AG04450 (cell line): ENCODE measurements around the gene DPYD. TPM values are rescaled to one million over a fixed set of nuclear protein-coding genes. Genes with fewer than 3 reads are reported as not detected.

ENCODE experiments used
- CTCF ChIA-PET: fragments of 300-600, 350-600 bp; formaldehyde crosslinking; extraction: SDS; loops from one replicate; lab custom pipeline; 2022; ENCODE audit warnings: antibody characterized with exemption, inconsistent platforms; lab: Charles Lee
- POLR2A ChIA-PET: fragments of 350-600 bp; formaldehyde crosslinking; extraction: SDS; loops from one replicate; lab custom pipeline; 2021; ENCODE audit warnings: antibody characterized with exemption, inconsistent platforms; lab: Yijun Ruan, JAX
- DNase-seq: peaks from one replicate; pipeline ENCODE4 v3.0.0-alpha.2; 2011; ENCODE audit warnings: low read depth, low spot score
- H3K27ac ChIP-seq: one replicate; pipeline ENCODE4 v1.5.1; 2012; ENCODE audit warnings: low read depth, low read length, control low read depth
- H3K27me3 ChIP-seq: one replicate; pipeline ENCODE4 v1.6.0; 2012; ENCODE audit warnings: low read length; ENCODE audit not compliant: control insufficient read depth, insufficient read depth
- H3K4me3 ChIP-seq: 2 replicates; pipeline ENCODE4 v1.5.1; 2011; ENCODE audit warnings: mild to moderate bottlenecking, low read depth, low read length, control low read depth
- H3K9me3 ChIP-seq: 2 replicates; pipeline ENCODE4 v1.5.1; 2012; ENCODE audit warnings: low read length; ENCODE audit not compliant: control insufficient read depth, insufficient read depth
- polyA plus RNA-seq: library from polyadenylated mRNA; depleted of rRNA; stranded (reverse); fragments of >200 nt; gene quantifications from 2 replicates; pipeline ENCODE4 v1.2.3, GENCODE V29; 2011
- TF ChIP-seq, protein P1 (sequence below): IDR thresholded peaks from 2 replicates; pipeline ENCODE4 v1.5.1; 2011; ENCODE audit warnings: low read depth, low read length, control low read depth, inconsistent platforms

Gene DPYD
- polyA plus RNA-seq, 1 experiment: 21.4 TPM

DNA sequence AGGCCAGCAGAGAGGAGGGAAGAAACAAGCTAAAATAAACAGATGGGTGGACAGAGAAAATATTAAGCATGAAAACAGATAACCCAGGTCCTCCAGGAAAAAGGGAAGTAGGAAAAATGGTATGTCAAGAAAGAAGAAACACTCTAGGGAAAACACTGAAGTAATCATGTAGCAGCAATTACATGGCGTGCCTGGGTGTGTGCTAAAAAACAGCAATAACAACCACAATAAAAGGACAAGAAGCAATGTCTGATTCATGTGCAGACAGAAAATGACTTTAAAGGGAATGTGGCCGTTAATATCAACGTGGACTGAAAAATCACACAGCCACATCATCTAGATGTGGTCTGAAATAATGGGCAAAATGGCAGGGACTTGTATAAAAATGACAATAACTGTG lies 829.6 kb downstream of the DPYD start:
- no peak overlapping the region for H3K4me3 ChIP-seq
- no peaks in the 10 kb centered on the region for H3K27me3 ChIP-seq
- no peak overlapping the region for H3K27ac ChIP-seq
- POLR2A ChIA-PET: no interaction called here
- no peaks in the 10 kb centered on the region for H3K9me3 ChIP-seq
- no peak for DNase-seq
- TF ChIP-seq, protein P1, sequence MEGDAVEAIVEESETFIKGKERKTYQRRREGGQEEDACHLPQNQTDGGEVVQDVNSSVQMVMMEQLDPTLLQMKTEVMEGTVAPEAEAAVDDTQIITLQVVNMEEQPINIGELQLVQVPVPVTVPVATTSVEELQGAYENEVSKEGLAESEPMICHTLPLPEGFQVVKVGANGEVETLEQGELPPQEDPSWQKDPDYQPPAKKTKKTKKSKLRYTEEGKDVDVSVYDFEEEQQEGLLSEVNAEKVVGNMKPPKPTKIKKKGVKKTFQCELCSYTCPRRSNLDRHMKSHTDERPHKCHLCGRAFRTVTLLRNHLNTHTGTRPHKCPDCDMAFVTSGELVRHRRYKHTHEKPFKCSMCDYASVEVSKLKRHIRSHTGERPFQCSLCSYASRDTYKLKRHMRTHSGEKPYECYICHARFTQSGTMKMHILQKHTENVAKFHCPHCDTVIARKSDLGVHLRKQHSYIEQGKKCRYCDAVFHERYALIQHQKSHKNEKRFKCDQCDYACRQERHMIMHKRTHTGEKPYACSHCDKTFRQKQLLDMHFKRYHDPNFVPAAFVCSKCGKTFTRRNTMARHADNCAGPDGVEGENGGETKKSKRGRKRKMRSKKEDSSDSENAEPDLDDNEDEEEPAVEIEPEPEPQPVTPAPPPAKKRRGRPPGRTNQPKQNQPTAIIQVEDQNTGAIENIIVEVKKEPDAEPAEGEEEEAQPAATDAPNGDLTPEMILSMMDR: no peak
- CTCF ChIA-PET: no interaction called here

DNA sequence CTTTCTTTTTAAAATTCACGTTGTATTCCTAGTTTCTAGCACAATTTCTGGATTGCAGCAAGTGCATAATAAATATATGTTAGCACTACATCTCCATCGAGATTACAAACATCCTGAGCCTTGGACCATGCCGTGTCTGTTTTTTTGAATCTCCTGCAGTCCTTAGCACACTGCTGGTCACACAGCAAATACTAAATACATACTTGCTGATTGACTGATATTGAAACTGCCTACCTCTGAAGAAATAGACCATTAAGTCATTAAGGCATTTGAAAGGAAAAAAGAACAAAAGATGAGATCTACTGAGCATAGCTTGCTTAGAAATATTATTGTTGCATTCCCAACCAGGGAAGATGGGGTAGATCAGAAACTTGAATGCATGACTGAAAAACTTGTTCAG lies 830.1 kb downstream of the DPYD start:
- TF ChIP-seq, protein P1: no peak
- Histone ChIP-seq H3K27ac (no peak overlapping the region), H3K4me3 (no peak overlapping the region), H3K9me3 (no peaks in the 10 kb centered on the region), H3K27me3 (no peaks in the 10 kb centered on the region)
- DNase-seq: no peak
- ChIA-PET POLR2A (no interaction called here), CTCF (no interaction called here)

DNA sequence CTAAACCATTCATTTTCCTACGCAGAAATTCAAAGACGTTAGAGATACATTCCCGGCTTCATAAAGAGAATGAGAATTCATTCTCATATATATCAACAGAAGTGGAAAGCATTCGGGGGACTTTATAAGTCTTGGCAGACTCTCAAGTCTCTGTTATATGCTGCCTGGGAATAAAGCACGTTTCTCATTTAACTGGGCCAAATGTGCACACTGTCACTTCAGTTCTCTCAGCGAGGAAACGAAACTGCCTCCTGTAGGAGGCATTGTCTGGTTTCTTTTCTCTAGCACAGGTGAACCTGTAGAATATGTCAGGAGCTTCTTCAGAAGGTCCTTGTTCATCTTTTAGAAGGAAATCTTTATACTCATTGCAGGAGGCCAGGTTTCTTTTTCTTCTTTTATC lies 831.7 kb downstream of the DPYD start:
- Histone ChIP-seq H3K27ac (no peak overlapping the region), H3K4me3 (no peak overlapping the region), H3K9me3 (no peaks in the 10 kb centered on the region), H3K27me3 (no peaks in the 10 kb centered on the region)
- POLR2A ChIA-PET: no interaction called here
- no peak for DNase-seq
- CTCF ChIA-PET: no interaction called here
- TF ChIP-seq, protein P1: no peak

DNA sequence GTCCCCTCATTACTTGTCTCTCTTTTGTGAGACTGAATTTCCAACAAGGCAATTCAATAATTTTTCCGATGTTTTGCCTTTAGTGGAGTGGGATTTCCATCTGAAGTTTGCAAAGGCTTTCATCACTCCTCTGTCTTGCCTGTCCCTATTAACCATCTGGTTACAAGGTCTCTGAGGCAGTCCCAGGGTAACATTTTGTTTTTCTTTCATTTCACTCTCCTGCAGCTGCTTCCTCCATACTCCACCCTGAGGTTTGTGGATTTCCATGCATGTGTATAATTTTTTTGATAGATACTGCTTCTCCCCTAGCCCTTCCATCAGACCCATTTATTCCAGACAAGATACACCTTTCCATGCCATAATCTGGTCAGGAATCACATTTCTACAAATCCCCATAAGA lies 832.4 kb downstream of the DPYD start:
- no peak for DNase-seq
- ChIA-PET POLR2A (no interaction called here), CTCF (no interaction called here)
- no peaks in the 10 kb centered on the region for H3K9me3 ChIP-seq
- no peak overlapping the region for H3K27ac ChIP-seq
- no peaks in the 10 kb centered on the region for H3K27me3 ChIP-seq
- TF ChIP-seq, protein P1: no peak
- H3K4me3 ChIP-seq: no peak overlapping the region

DNA sequence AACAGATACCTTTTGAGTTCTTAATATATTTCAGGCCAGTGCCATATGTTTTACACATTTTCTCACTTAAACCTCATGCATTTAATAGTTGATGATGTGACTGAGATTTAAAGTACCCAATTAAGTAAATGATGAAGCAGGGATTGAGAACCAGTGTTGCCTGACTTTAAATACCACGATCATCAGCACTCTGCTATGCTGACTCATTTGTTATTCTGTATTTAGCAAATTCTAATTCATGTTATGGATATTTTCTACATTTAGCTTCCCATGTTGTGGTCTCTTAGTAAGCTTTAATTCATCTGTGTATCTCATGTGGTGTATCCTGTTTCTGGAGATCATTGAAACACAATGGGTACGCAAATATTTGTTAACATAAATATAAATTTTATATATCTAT lies 836.3 kb downstream of the DPYD start:
- ChIA-PET POLR2A (no interaction called here), CTCF (interaction anchor here (1.0 kb wide), 1 partner anchor 9 kb away, joined by 3 read pairs; no protein-coding TSS in a partner anchor)
- no peak overlapping the region for H3K4me3 ChIP-seq
- no peaks in the 10 kb centered on the region for H3K27me3 ChIP-seq
- DNase-seq: no peak
- H3K9me3 ChIP-seq: no peaks in the 10 kb centered on the region
- TF ChIP-seq, protein P1: no peak
- H3K27ac ChIP-seq: no peak overlapping the region
